HepG2 (cell line): ENCODE measurements around the gene PRRC2A. TPM values are rescaled to one million over a fixed set of nuclear protein-coding genes. Genes with fewer than 3 reads are reported as not detected.
A peak's percentile ranks its signal among the peaks of the same experiment; 100 is the strongest.

Experiments
- BHLHE40 ChIP-seq: IDR thresholded peaks from 2 replicates; pipeline ENCODE4 v1.6.1; 2011; ENCODE audit warnings: low read length, improper control_type of control experiment
- HDAC6 ChIP-seq: fragments of 200-600 bp; sonication (generic); IDR thresholded peaks from 2 replicates; pipeline ENCODE4 v1.7.0; 2017; ENCODE audit warnings: mild to moderate bottlenecking, antibody characterized with exemption, low read length, low read depth
- IKZF1 ChIP-seq: fragments of 450-650 bp; IDR thresholded peaks from 2 replicates; pipeline ENCODE4 v1.7.1; 2016
- MAZ ChIP-seq, 2 experiments: sonication (generic) in 1 of 2; formaldehyde crosslinking in 1 of 2; IDR thresholded peaks; 2 replicates each; pipeline versions ENCODE4 v1.5.0 to v1.6.1; 2012 to 2020; ENCODE audit warnings: low read depth in 2 of 2, mild to moderate bottlenecking in 2 of 2, borderline replicate concordance in 1 of 2, improper control_type of control experiment in 1 of 2, low read length in 1 of 2, missing genetic modification reagents in 1 of 2, moderate library complexity in 1 of 2
- NFIB ChIP-seq: sonication (generic); formaldehyde crosslinking; IDR thresholded peaks from 2 replicates; pipeline ENCODE4 v1.9.0; 2021; ENCODE audit warnings: missing genetic modification reagents, mild to moderate bottlenecking, borderline replicate concordance
- RFX5 ChIP-seq: IDR thresholded peaks from 2 replicates; pipeline ENCODE4 v1.6.1; 2011; ENCODE audit warnings: low read depth, low read length, improper control_type of control experiment
- SP5 ChIP-seq: IDR thresholded peaks from 2 replicates; pipeline ENCODE4 v1.6.1; 2016; ENCODE audit warnings: low read depth, borderline replicate concordance
- ZFP37 ChIP-seq: sonication (generic); formaldehyde crosslinking; IDR thresholded peaks from 2 replicates; pipeline ENCODE4 v1.4.0; 2020; ENCODE audit warnings: missing genetic modification reagents, borderline replicate concordance
- ZFP62 ChIP-seq: sonication (generic); formaldehyde crosslinking; IDR thresholded peaks from 2 replicates; pipeline ENCODE4 v1.4.0; 2020; ENCODE audit warnings: missing genetic modification reagents
- ZFX ChIP-seq: sonication (generic); formaldehyde crosslinking; IDR thresholded peaks from 2 replicates; pipeline ENCODE4 v1.4.0; 2020; ENCODE audit warnings: mild to moderate bottlenecking, low read depth, missing genetic modification reagents, moderate library complexity
- ZHX1 ChIP-seq: sonication (generic); formaldehyde crosslinking; IDR thresholded peaks from 2 replicates; pipeline ENCODE4 v1.8.1; 2022; ENCODE audit warnings: low read depth, mild to moderate bottlenecking, missing genetic modification reagents
- ZKSCAN5 ChIP-seq: sonication (generic); formaldehyde crosslinking; IDR thresholded peaks from 2 replicates; pipeline ENCODE4 v1.5.1; 2020; ENCODE audit warnings: mild to moderate bottlenecking, missing genetic modification reagents
- ZNF12 ChIP-seq: sonication (generic); formaldehyde crosslinking; IDR thresholded peaks from 2 replicates; pipeline ENCODE4 v1.5.0; 2020; ENCODE audit warnings: missing genetic modification reagents
- ZNF225 ChIP-seq: sonication (generic); formaldehyde crosslinking; IDR thresholded peaks from 2 replicates; pipeline ENCODE4 v1.4.0; 2020; ENCODE audit warnings: mild to moderate bottlenecking, missing genetic modification reagents
- ZNF263 ChIP-seq: sonication (generic); formaldehyde crosslinking; IDR thresholded peaks from 2 replicates; pipeline ENCODE4 v1.4.0; 2020; ENCODE audit warnings: missing genetic modification reagents
- ZNF484 ChIP-seq: sonication (generic); formaldehyde crosslinking; IDR thresholded peaks from 2 replicates; pipeline ENCODE4 v1.5.1; 2020; ENCODE audit warnings: mild to moderate bottlenecking, low read depth, missing genetic modification reagents, borderline replicate concordance
- ZNF558 ChIP-seq: sonication (generic); formaldehyde crosslinking; IDR thresholded peaks from 2 replicates; pipeline ENCODE4 v1.9.0; 2022; ENCODE audit warnings: mild to moderate bottlenecking, missing genetic modification reagents, borderline replicate concordance
- ZNF749 ChIP-seq: sonication (generic); formaldehyde crosslinking; IDR thresholded peaks from 2 replicates; pipeline ENCODE4 v1.8.0; 2022; ENCODE audit warnings: mild to moderate bottlenecking, missing genetic modification reagents, moderate library complexity, borderline replicate concordance
- ZUFSP ChIP-seq: sonication (generic); formaldehyde crosslinking; IDR thresholded peaks from 2 replicates; pipeline ENCODE4 v1.9.0; 2021; ENCODE audit warnings: missing genetic modification reagents, mild to moderate bottlenecking, borderline replicate concordance
- polyA plus RNA-seq, 8 experiments: library from polyadenylated mRNA; depleted of rRNA in 3 of 8; stranded (reverse) in 7 of 8; unstranded in 1 of 8; fragments of >200 nt; fragmentation: Illumina TruSeq in 4 of 8; extraction: Trizol in 4 of 8; gene quantifications; 2 replicates each; pipeline versions ENCODE4 v1.2.1 to v1.2.3, GENCODE V29; 2011 to 2016; ENCODE audit warnings: low read depth in 4 of 8, missing spikeins in 1 of 8, mixed read lengths in 1 of 8; ENCODE audit not compliant: insufficient read depth in 1 of 8
- total RNA-seq, 5 experiments: library from RNA; depleted of rRNA; stranded (reverse); fragments of >200 nt; fragmentation: Illumina TruSeq; extraction: Trizol; gene quantifications; 2 replicates each; pipeline ENCODE4 v1.2.3, GENCODE V29; 2016; ENCODE audit warnings: low read depth in 1 of 5

The PRRC2A gene
- total and polyA plus RNA-seq, 2 of the 13 experiments (the other 11 are each of a cell fraction or from before 2014, with no cell fraction given) = 38.9 to 47.4 TPM

- TF ChIP-seq SP5 (CRISPR knock-in tag) = peak; percentile 47
- 0 out of 2 replicates have a peak, but pooled peaks have one; percentile 12 for TF ChIP-seq ZNF558
- TF ChIP-seq ZNF263 (CRISPR knock-in tag) = peak; percentile 63
- no peak for TF ChIP-seq RFX5
- TF ChIP-seq ZFX (CRISPR knock-in tag) = peak; percentile 95
- peak; percentile 70; the same call in 1 of the 2 replicates for TF ChIP-seq ZNF12 (CRISPR knock-in tag)
- no peak for TF ChIP-seq IKZF1
- peak; percentile 68; the same call in 1 of the 2 replicates for TF ChIP-seq ZNF749
- TF ChIP-seq ZNF484 (CRISPR knock-in tag) = peak; percentile 50; the same call in 1 of the 2 replicates
- no peak; the same call in 1 of the 2 replicates for TF ChIP-seq MAZ (IDR thresholded peaks at IDR 0.05; ENCODE audit: borderline replicate concordance, low read depth, low read length)
- peak; percentile 65 for TF ChIP-seq MAZ (CRISPR knock-in tag; IDR thresholded peaks at IDR 0.05; ENCODE audit: low read depth)
- TF ChIP-seq ZNF225 (CRISPR knock-in tag) = no peak
- TF ChIP-seq NFIB (CRISPR knock-in tag) = no peak
- peak; percentile 91; the same call in 1 of the 2 replicates for TF ChIP-seq ZFP62 (CRISPR knock-in tag)
- TF ChIP-seq HDAC6 = no peak
- TF ChIP-seq ZHX1 (CRISPR knock-in tag) = no peak
- TF ChIP-seq BHLHE40 = no peak
- no peak for TF ChIP-seq ZFP37 (CRISPR knock-in tag)
- TF ChIP-seq ZKSCAN5 = no peak
- no peak for TF ChIP-seq ZUFSP (CRISPR knock-in tag)
Measured at GRCh38 chr6:31660381-31661261, 40.1 kb downstream of the PRRC2A start, which contains the start of gene C6orf47 (continued).
